Measurements from ENCODE around the gene SPECC1L.

SPECC1L gene

GRCh38 chr22:24441406-24442351 is 171.0 kb downstream of the SPECC1L start:
- CTCF ChIA-PET: interaction anchor here (1.0 to 1.1 kb wide), 2 partner anchors 15 to 61 kb away, joined by 3 read pairs; no protein-coding TSS in a partner anchor
- no peak for DNase-seq
- H3K36me3 Mint-ChIP-seq: peaks cover 27% of the 10 kb centered on the region
- H3K4me1 Mint-ChIP-seq: peaks cover 32% of the 10 kb centered on the region
- H3K27me3 Mint-ChIP-seq: no peaks in the 10 kb centered on the region
- no peaks in the 10 kb centered on the region for H3K9me3 Mint-ChIP-seq
- H3K27ac Mint-ChIP-seq: no peak overlapping the region
- H3K4me3 Mint-ChIP-seq: no peak overlapping the region

GRCh38 chr22:24442352-24442744 is 171.7 kb downstream of the SPECC1L start:
- CTCF ChIA-PET: interaction anchor here (1.0 to 1.1 kb wide), 2 partner anchors 14 to 60 kb away, joined by 3 read pairs; no protein-coding TSS in a partner anchor
- H3K9me3 Mint-ChIP-seq: no peaks in the 10 kb centered on the region
- peak overlapping the region; percentile 37 for H3K27ac Mint-ChIP-seq
- peaks cover 25% of the 10 kb centered on the region for H3K4me1 Mint-ChIP-seq
- no peak for DNase-seq
- H3K27me3 Mint-ChIP-seq: no peaks in the 10 kb centered on the region
- no peak overlapping the region for H3K4me3 Mint-ChIP-seq
- peaks cover 27% of the 10 kb centered on the region for H3K36me3 Mint-ChIP-seq

- Mint-ChIP-seq H3K36me3 (peaks cover 25% of the 10 kb centered on the region), H3K27me3 (no peaks in the 10 kb centered on the region), H3K9me3 (no peaks in the 10 kb centered on the region), H3K27ac (no peak overlapping the region), H3K4me3 (no peak overlapping the region), H3K4me1 (peaks cover 17% of the 10 kb centered on the region)
- no peak for DNase-seq
- CTCF ChIA-PET: interaction anchor here (0.6 to 0.8 kb wide), 2 partner anchors 78 to 143 kb away, joined by 3 to 4 read pairs; no protein-coding TSS in a partner anchor
Observed at GRCh38 chr22:24443668-24444067, 173.0 kb downstream of the SPECC1L start.

DNA sequence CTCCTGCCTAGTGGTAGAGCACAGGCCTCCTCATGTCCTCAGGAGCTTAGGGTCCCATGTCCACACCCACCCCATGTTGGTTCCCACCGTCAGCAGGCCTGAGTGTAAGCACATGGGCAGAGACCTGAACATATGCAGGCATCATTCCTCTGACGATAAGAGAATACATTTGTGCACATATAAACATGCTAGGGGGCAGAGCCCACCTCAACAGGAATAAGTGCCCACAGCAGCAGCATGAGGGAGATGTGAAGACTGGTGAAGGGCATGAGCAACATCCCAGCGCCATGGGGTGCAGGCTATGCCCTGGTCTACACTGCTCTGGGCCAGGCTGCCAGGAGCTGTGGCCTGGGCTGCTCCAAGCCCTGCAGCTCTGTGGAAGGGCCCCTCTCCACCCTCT is 173.6 kb downstream of the SPECC1L start:
- no peak overlapping the region for H3K27ac Mint-ChIP-seq
- H3K4me1 Mint-ChIP-seq: peaks cover 17% of the 10 kb centered on the region
- DNase-seq: no peak
- H3K4me3 Mint-ChIP-seq: no peak overlapping the region
- no peaks in the 10 kb centered on the region for H3K9me3 Mint-ChIP-seq
- H3K36me3 Mint-ChIP-seq: peaks cover 25% of the 10 kb centered on the region
- CTCF ChIA-PET: interaction anchor here (0.6 to 1.4 kb wide), 3 partner anchors 10 to 142 kb away, joined by 3 to 4 read pairs (median 3); no protein-coding TSS in a partner anchor
- H3K27me3 Mint-ChIP-seq: no peaks in the 10 kb centered on the region

- H3K4me3 Mint-ChIP-seq: no peak overlapping the region
- H3K27me3 Mint-ChIP-seq: no peaks in the 10 kb centered on the region
- H3K36me3 Mint-ChIP-seq: peaks cover 25% of the 10 kb centered on the region
- CTCF ChIA-PET: interaction anchor here (1.4 kb wide), 1 partner anchor 9 kb away, joined by 3 read pairs; no protein-coding TSS in a partner anchor
- no peaks in the 10 kb centered on the region for H3K9me3 Mint-ChIP-seq
- DNase-seq: no peak
- peaks cover 17% of the 10 kb centered on the region for H3K4me1 Mint-ChIP-seq
- H3K27ac Mint-ChIP-seq: no peak overlapping the region
Observed at GRCh38 chr22:24444729-24445466, 174.3 kb downstream of the SPECC1L start.

DNA sequence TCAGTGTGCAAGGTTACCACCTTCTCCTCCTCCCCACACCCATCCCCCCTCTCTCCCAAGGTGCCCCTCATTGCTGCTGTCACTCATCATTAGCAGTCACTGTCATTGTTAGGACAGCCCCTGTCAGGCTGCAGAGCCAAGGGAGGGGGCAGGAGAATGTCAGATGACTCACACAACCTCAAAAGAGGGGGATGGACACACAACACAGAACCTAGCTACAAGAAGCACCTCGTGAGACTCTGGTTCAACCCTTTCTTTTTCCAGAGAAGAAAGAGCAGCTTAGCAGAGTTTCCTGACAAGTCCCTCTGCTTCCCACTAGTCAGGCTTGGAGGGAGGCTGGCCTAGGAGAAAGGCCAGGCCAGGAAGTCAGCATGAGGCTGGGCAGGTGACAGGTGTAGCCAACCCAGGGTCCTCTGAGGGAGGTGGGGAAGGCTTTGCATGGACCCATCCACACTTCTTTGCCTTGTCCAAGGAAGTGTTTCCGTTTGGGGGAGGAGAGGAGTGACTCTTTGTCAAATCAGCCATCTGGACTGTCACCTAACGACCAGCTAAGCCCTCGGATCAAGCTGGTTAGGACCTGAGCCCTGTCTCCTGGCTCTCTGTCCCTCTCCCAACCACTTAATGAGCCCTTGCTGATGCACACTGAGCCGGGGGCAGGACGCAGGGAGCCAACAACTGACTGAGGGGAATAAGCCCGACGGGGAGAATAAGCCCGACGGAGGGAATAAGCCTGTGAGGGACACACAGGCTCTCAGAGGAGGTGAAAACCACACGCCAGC is 175.0 kb downstream of the SPECC1L start:
- Mint-ChIP-seq H3K4me1 (peaks cover 13% of the 10 kb centered on the region), H3K27me3 (no peaks in the 10 kb centered on the region), H3K27ac (no peak overlapping the region), H3K36me3 (peaks cover 20% of the 10 kb centered on the region), H3K9me3 (no peaks in the 10 kb centered on the region), H3K4me3 (no peak overlapping the region)
- no peak for DNase-seq
- CTCF ChIA-PET: interaction anchor here (1.4 kb wide), 1 partner anchor 8 kb away, joined by 3 read pairs; no protein-coding TSS in a partner anchor

- no peak overlapping the region for H3K4me3 Mint-ChIP-seq
- no peaks in the 10 kb centered on the region for H3K27me3 Mint-ChIP-seq
- H3K4me1 Mint-ChIP-seq: peaks cover 8% of the 10 kb centered on the region
- CTCF ChIA-PET: interaction anchor here (1.3 kb wide), 1 partner anchor 11 kb away, joined by 4 read pairs; no protein-coding TSS in a partner anchor
- no peaks in the 10 kb centered on the region for H3K9me3 Mint-ChIP-seq
- H3K36me3 Mint-ChIP-seq: peaks cover 14% of the 10 kb centered on the region
- no peak for DNase-seq
- H3K27ac Mint-ChIP-seq: no peak overlapping the region
Observed at GRCh38 chr22:24446260-24446611, 175.6 kb downstream of the SPECC1L start.

- Mint-ChIP-seq H3K36me3 (no peaks in the 10 kb centered on the region), H3K4me3 (no peak overlapping the region), H3K9me3 (no peaks in the 10 kb centered on the region), H3K27me3 (peaks cover 8% of the 10 kb centered on the region), H3K4me1 (peaks cover 2% of the 10 kb centered on the region), H3K27ac (no peak overlapping the region)
- no peak for DNase-seq
- CTCF ChIA-PET: interaction anchor here (1.3 kb wide), 1 partner anchor 13 kb away, joined by 4 read pairs; no protein-coding TSS in a partner anchor
Observed at GRCh38 chr22:24450610-24451009, 180.0 kb downstream of the SPECC1L start.

- no peak for DNase-seq
- H3K36me3 Mint-ChIP-seq: no peaks in the 10 kb centered on the region
- CTCF ChIA-PET: interaction anchor here (1.3 kb wide), 1 partner anchor 13 kb away, joined by 4 read pairs; no protein-coding TSS in a partner anchor
- peaks cover 8% of the 10 kb centered on the region for H3K27me3 Mint-ChIP-seq
- H3K4me3 Mint-ChIP-seq: no peak overlapping the region
- H3K27ac Mint-ChIP-seq: no peak overlapping the region
- H3K4me1 Mint-ChIP-seq: peaks cover 2% of the 10 kb centered on the region
- no peaks in the 10 kb centered on the region for H3K9me3 Mint-ChIP-seq
Observed at GRCh38 chr22:24451162-24451561, 180.5 kb downstream of the SPECC1L start.

DNA sequence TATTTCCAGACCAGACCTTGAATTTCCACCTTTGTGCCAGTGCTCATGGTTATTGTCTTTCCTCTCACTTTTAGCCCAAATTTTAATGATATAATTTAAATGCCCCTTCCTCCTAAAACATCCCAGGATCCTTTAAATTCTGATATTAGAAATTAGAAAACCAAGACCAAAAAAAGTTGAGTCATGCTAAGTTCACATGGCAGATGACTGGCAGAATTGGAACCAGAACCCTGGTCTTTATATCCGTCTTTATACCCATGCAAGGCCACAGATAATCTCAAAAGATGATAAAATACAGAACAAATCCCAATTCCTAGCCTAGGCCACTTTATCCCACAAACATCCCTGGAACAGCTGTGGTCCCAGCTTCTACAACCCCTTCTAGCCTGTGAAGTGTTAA is 183.2 kb downstream of the SPECC1L start:
- no peaks in the 10 kb centered on the region for H3K36me3 Mint-ChIP-seq
- H3K4me1 Mint-ChIP-seq: peaks cover 2% of the 10 kb centered on the region
- H3K27ac Mint-ChIP-seq: no peak overlapping the region
- DNase-seq: no peak
- H3K9me3 Mint-ChIP-seq: no peaks in the 10 kb centered on the region
- CTCF ChIA-PET: interaction anchor here (1.3 to 1.7 kb wide), 3 partner anchors 9 to 26 kb away, joined by 3 to 4 read pairs (median 4); partner anchors contain the start of gene ADORA2A
- no peak overlapping the region for H3K4me3 Mint-ChIP-seq
- H3K27me3 Mint-ChIP-seq: peaks cover 8% of the 10 kb centered on the region

GRCh38 chr22:24455039-24455438 is 184.4 kb downstream of the SPECC1L start:
- DNase-seq: no peak
- peaks cover 8% of the 10 kb centered on the region for H3K27me3 Mint-ChIP-seq
- CTCF ChIA-PET: interaction anchor here (1.5 to 1.7 kb wide), 2 partner anchors 28 to 31 kb away, joined by 4 read pairs; partner anchors contain the start of gene ADORA2A
- H3K4me1 Mint-ChIP-seq: peaks cover 5% of the 10 kb centered on the region
- no peak overlapping the region for H3K4me3 Mint-ChIP-seq
- no peak overlapping the region for H3K27ac Mint-ChIP-seq
- no peaks in the 10 kb centered on the region for H3K36me3 Mint-ChIP-seq
- H3K9me3 Mint-ChIP-seq: no peaks in the 10 kb centered on the region

- H3K4me1 Mint-ChIP-seq: peaks cover 8% of the 10 kb centered on the region
- CTCF ChIA-PET: interaction anchor here (0.6 to 1.5 kb wide), 5 partner anchors 13 to 378 kb away, joined by 3 to 4 read pairs (median 3); no protein-coding TSS in a partner anchor
- no peak overlapping the region for H3K27ac Mint-ChIP-seq
- no peak overlapping the region for H3K4me3 Mint-ChIP-seq
- no peaks in the 10 kb centered on the region for H3K9me3 Mint-ChIP-seq
- H3K36me3 Mint-ChIP-seq: no peaks in the 10 kb centered on the region
- peaks cover 11% of the 10 kb centered on the region for H3K27me3 Mint-ChIP-seq
- no peak for DNase-seq
Observed at GRCh38 chr22:24455751-24456426, 185.3 kb downstream of the SPECC1L start.

- Mint-ChIP-seq H3K4me1 (peaks cover 9% of the 10 kb centered on the region), H3K27me3 (peaks cover 8% of the 10 kb centered on the region), H3K36me3 (no peaks in the 10 kb centered on the region), H3K27ac (no peak overlapping the region), H3K4me3 (no peak overlapping the region), H3K9me3 (no peaks in the 10 kb centered on the region)
- no peak for DNase-seq
- CTCF ChIA-PET: no interaction called here
Observed at GRCh38 chr22:24457894-24458420, 187.3 kb downstream of the SPECC1L start.

Data from activated naive CD4-positive, alpha-beta T cell treated with anti-CD3 and anti-CD28 coated beads, Interleukin-2, amount 10 ng/mL, durations not matched to agents 7 days and 5 days (primary cell).